ENCODE measurements around the gene GPD2.

Gene GPD2

DNA sequence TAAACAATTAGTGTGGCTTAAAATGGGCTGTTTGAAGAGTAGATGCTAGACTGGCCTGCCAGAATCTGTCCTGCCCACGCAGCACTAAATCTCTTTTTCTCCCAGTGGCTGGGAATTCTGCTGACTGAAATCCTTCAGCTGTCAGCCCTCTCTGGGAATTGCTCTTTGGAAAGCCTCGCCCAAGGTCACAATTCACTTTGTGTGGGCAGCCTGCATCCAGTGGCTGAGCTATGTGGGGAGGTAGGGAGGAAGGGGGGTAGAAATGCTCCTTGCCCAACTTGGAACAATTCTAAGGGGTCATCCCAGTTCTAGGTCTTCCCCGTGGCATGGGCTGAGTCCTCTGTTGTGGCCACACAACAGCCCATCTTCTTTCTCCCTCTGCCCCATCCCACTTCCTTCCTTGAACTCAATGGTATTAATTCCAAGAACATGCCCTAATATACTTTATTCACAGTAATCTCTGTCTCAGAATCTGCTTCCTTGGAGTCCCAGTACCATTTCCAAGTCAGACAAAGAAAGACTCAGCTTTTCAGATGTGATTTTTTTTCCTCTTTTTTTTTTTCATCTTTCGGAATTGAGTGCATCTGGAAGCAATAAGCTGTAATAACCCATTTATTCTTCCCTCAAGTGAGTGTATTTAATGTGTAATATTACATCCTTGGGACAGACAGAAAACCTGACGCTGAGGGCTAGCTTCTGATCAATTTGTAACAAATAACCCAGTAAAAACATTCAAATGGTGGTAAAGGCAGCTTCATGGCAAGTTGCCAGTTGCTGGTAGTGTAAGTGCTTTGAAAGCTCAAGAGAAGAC is 189.4 kb downstream of the GPD2 start:
- no peak overlapping the region for H3K4me2 ChIP-seq (ENCODE audit: low read depth, low read length)
- H3K9ac ChIP-seq (ENCODE audit: low read length): no peak overlapping the region
- H3K9me2 ChIP-seq (replicated peaks; ENCODE audit: insufficient read depth, low read length): no peaks in the 10 kb centered on the region
- no peak for TF ChIP-seq EZH2phosphoT487 (IDR thresholded peaks at IDR 0.05; ENCODE audit: low read length)
- TF ChIP-seq, protein P1, sequence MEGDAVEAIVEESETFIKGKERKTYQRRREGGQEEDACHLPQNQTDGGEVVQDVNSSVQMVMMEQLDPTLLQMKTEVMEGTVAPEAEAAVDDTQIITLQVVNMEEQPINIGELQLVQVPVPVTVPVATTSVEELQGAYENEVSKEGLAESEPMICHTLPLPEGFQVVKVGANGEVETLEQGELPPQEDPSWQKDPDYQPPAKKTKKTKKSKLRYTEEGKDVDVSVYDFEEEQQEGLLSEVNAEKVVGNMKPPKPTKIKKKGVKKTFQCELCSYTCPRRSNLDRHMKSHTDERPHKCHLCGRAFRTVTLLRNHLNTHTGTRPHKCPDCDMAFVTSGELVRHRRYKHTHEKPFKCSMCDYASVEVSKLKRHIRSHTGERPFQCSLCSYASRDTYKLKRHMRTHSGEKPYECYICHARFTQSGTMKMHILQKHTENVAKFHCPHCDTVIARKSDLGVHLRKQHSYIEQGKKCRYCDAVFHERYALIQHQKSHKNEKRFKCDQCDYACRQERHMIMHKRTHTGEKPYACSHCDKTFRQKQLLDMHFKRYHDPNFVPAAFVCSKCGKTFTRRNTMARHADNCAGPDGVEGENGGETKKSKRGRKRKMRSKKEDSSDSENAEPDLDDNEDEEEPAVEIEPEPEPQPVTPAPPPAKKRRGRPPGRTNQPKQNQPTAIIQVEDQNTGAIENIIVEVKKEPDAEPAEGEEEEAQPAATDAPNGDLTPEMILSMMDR (IDR thresholded peaks at IDR 0.05; ENCODE audit: low read length): no peak
- TF ChIP-seq EZH2 (optimal IDR thresholded peaks at IDR 0.05; ENCODE audit: low read depth, low read length): no peak
- no peak for DNase-seq
- H3K79me2 ChIP-seq (ENCODE audit: low read length): no peaks in the 10 kb centered on the region
- H3K27ac ChIP-seq (ENCODE audit: low read length): no peak overlapping the region
- H3K4me3 ChIP-seq (ENCODE audit: low read length): no peak overlapping the region
- H3K36me3 ChIP-seq (replicated peaks; ENCODE audit: insufficient read depth, low read length): no peaks in the 10 kb centered on the region
- H3K4me1 ChIP-seq (ENCODE audit: low read length): no peaks in the 10 kb centered on the region
- H3K27me3 ChIP-seq (replicated peaks; ENCODE audit: insufficient read depth, low read length): no peaks in the 10 kb centered on the region
- H4K20me1 ChIP-seq (ENCODE audit: insufficient read depth, low read length): no peaks in the 10 kb centered on the region
- no peak overlapping the region for H2AFZ ChIP-seq (ENCODE audit: low read length)
- H3K9me3 ChIP-seq (replicated peaks; ENCODE audit: insufficient read depth, low read length): no peaks in the 10 kb centered on the region
- no peaks in the 10 kb centered on the region for H3F3A ChIP-seq (ENCODE audit: insufficient read depth, low read length)

- no peaks in the 10 kb centered on the region for H3K36me3 ChIP-seq (replicated peaks; ENCODE audit: insufficient read depth, low read length)
- H3K4me3 ChIP-seq (ENCODE audit: low read length): no peak overlapping the region
- H3F3A ChIP-seq (ENCODE audit: insufficient read depth, low read length): no peaks in the 10 kb centered on the region
- H4K20me1 ChIP-seq (ENCODE audit: insufficient read depth, low read length): no peaks in the 10 kb centered on the region
- H3K27ac ChIP-seq (ENCODE audit: low read length): no peak overlapping the region
- no peaks in the 10 kb centered on the region for H3K79me2 ChIP-seq (ENCODE audit: low read length)
- H2AFZ ChIP-seq (ENCODE audit: low read length): no peak overlapping the region
- TF ChIP-seq EZH2phosphoT487 (IDR thresholded peaks at IDR 0.05; ENCODE audit: low read length): no peak
- TF ChIP-seq, protein P1 (IDR thresholded peaks at IDR 0.05; ENCODE audit: low read length): no peak
- H3K9me2 ChIP-seq (replicated peaks; ENCODE audit: insufficient read depth, low read length): no peaks in the 10 kb centered on the region
- DNase-seq: no peak
- H3K9ac ChIP-seq (ENCODE audit: low read length): no peak overlapping the region
- no peaks in the 10 kb centered on the region for H3K9me3 ChIP-seq (replicated peaks; ENCODE audit: insufficient read depth, low read length)
- H3K4me2 ChIP-seq (ENCODE audit: low read depth, low read length): no peak overlapping the region
- H3K27me3 ChIP-seq (replicated peaks; ENCODE audit: insufficient read depth, low read length): no peaks in the 10 kb centered on the region
- H3K4me1 ChIP-seq (ENCODE audit: low read length): no peaks in the 10 kb centered on the region
These were observed 190.8 kb downstream of the GPD2 start for GRCh38 chr2:156626931-156627330.

DNA sequence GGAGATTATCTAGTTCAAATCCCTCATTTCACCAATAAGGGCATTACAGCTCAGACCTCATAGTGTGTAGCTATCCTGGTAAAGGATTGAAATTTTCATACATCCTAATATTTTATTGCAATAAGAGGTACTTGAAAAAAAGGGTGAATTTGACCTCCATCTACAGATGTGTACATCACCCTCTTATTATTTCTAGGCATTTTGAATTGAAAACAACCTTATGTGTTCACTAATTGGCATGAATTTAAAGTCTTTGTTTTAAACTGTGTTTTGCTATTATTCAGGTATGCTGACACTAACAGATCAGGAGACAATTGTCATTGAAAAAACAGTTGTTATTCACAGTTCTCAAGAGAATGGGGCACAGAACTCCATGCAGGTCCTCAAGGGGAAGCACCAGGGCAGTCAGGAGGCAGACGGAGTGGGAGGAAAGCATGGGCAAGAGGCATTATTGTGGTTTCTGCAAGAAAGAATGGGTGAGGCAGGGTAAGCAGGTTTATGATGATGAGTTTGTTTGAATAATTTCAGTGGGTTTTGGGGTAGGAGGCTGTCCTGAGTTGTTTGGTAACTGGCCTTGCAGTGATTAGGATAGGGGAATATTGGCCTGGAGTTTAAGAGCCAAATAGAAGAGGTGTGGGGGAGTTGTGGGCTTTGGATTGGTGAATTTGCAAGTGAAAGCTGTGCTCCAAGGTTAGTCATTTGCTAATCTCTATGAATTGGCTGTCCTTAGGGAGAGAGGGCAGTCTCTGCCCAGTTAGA is 194.6 kb downstream of the GPD2 start:
- no peaks in the 10 kb centered on the region for H3K36me3 ChIP-seq (replicated peaks; ENCODE audit: insufficient read depth, low read length)
- H3K4me1 ChIP-seq (ENCODE audit: low read length): no peaks in the 10 kb centered on the region
- TF ChIP-seq EZH2 (optimal IDR thresholded peaks at IDR 0.05; ENCODE audit: low read depth, low read length) (no peak), EZH2phosphoT487 (IDR thresholded peaks at IDR 0.05; ENCODE audit: low read length) (no peak)
- TF ChIP-seq, protein P1 (IDR thresholded peaks at IDR 0.05; ENCODE audit: low read length): no peak
- H3K4me3 ChIP-seq (ENCODE audit: low read length): no peak overlapping the region
- H4K20me1 ChIP-seq (ENCODE audit: insufficient read depth, low read length): no peaks in the 10 kb centered on the region
- H3K27me3 ChIP-seq (replicated peaks; ENCODE audit: insufficient read depth, low read length): no peaks in the 10 kb centered on the region
- H3K9me2 ChIP-seq (replicated peaks; ENCODE audit: insufficient read depth, low read length): no peaks in the 10 kb centered on the region
- no peak overlapping the region for H3K4me2 ChIP-seq (ENCODE audit: low read depth, low read length)
- no peaks in the 10 kb centered on the region for H3F3A ChIP-seq (ENCODE audit: insufficient read depth, low read length)
- no peaks in the 10 kb centered on the region for H3K9me3 ChIP-seq (replicated peaks; ENCODE audit: insufficient read depth, low read length)
- H3K79me2 ChIP-seq (ENCODE audit: low read length): no peaks in the 10 kb centered on the region
- no peak overlapping the region for H3K9ac ChIP-seq (ENCODE audit: low read length)
- no peak overlapping the region for H3K27ac ChIP-seq (ENCODE audit: low read length)
- no peak overlapping the region for H2AFZ ChIP-seq (ENCODE audit: low read length)
- DNase-seq: no peak

Data from MM.1S (cell line).